ENCODE data around the gene CACNA1C.

The CACNA1C gene

DNA sequence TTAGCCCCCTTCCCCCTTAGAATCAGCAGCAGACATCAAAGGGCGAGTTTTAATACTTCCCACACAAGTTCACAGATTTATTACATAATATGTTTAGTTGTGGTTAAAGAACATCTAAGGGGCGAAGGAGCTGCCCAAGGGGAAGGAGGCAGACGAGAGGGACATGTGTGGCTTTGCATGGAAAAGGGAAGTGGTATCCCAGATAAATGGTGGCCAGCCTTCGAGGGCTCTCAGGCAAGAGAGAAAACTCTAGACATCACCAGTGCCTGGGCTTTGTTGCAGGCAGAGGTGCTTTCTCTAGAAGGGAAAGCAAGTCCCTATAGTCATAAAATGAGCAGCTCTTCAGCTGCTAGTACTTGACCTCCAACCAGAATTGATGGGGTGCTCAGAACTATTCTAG is 121.2 kb downstream of the CACNA1C start:
- DNase-seq, result no peak

DNA sequence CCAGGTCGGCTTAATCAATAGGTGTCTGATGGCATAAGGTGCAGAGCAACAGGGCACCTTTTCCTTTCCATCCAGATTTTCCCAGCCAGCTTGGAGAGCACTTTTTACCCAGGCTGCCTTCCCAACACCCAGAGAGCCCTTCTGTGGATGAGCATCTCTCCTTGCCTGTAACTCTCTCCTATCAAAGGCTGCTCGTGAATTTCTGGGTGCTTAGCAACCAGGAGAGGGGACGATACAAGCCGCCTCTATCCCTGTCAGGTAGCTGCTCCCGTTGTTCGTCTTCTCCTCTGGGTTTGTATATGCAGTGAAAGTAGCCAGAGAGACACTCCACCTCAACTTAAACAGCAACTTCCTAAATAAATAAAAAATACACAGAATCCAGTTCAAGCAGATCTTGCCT is 124.2 kb downstream of the CACNA1C start:
- no peak for DNase-seq

DNA sequence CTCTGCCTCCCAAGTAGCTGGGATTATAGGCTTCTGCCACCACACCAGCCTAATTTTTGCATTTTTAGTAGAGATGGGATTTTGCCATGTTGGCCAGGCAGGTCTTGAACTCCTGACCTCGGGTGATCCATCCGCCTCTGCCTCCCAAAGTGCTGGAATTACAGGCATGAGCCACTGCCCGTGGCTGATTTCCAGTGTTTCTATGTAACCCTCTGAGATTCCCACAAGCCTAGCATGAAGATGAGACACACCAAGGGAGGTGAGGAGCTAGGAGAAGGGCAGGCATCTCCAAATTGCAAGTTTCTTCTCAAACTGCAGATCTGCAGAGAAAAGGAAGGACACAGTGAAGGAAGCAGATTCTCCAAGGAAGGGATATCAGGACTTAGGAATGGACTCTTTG is 125.0 kb downstream of the CACNA1C start:
- no peak for DNase-seq

DNA sequence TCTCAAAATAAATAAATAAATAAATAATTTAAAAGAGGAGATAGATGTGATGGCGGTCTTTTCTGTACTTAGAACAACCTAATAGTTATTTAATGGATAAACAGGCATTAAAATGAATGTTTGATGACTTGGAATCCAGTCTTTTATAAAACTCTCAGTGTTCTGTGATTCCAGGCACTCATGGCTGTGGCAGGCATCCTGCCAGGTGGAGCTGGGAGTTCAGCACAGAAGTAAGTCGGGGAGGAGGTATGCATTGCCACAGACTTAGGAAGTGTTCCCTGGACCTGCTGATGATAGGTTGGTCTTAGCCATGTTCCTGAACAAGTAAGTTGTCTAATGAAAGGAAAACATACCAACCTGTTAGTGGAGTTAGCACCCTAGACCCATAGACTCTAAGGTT is 126.3 kb downstream of the CACNA1C start:
- DNase-seq, result no peak

- DNase-seq, result no peak
These were observed 127.4 kb downstream of the CACNA1C start for GRCh38 chr12:2179953-2180736.

GRCh38 chr12:2180737-2181082 is 127.9 kb downstream of the CACNA1C start:
- no peak for DNase-seq

DNA sequence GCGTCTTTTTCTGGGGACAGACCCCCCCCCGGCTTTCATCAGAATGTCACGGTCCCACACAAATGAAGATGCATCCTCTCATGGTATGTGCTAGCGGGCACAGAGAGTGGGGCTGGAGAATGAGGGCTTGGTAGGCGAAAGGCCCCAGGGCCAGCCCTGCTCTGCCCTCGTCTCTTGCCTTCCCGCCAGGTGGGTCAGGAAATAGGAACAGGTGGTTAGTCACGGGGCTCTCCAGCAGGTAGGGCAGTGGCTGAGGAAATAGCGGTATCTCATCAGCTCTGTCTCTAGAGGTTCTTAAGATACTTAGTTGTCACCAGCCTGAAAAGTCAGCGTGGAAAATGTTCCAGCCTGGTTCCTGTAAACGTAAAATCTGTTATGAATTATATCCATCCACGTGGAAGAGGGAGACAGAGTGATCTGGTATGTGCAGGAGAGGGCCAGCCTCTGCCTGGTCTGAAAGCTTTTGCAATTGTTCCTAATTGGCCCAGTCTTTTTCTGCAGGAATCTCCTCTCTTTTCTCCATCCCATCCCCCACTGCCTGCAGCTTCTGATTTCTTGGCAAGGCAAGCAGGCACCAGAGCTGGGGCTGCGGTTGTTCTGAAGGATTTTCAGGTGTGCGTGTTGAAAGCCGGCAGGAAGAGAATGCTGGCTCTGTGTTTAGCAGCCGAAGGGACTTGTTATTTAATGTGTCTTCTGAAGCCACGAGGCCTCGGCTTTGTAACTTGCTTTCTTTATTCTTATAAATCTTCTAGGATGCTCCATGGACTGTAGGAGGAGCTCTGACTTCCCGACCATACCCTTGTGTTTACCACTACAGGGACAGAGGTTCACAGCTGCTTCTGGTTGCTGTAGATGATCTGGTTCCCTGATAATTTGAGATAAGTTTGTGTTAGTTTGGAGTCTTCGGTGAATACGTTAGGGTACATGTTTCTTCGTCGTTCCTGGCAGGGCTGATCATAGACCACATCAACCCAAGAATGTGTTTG is 131.1 kb downstream of the CACNA1C start:
- DNase-seq, result no peak

DNA sequence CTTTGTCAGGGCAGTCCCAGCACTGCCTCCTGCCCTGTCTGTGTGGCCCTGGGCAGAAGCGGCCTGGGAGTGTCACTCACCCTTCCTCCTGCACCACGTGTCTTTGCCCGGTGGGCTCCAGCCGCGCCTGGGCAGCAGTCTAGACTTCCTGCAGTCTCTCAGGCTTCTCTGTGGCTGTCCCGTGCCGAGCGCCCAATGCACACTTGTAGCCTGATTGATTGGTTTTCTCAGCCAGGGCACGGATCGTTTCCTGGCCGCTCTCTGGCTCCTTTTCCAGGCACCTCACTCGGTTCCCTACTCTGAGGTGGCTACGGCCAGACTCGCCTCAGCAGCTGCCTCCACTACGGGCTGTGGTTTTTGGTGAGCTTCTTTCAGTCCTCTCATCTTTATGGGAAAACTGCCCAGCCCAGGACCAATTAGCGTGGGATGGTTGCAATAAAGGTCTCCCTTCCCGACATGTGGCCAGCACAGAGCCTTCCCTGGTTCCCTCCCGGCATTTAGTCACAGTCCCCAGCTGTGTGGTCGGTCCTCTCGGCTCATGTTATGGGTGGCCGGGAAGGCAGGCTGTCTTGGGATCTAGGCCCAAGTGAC is 133.1 kb downstream of the CACNA1C start:
- no peak for DNase-seq

DNA sequence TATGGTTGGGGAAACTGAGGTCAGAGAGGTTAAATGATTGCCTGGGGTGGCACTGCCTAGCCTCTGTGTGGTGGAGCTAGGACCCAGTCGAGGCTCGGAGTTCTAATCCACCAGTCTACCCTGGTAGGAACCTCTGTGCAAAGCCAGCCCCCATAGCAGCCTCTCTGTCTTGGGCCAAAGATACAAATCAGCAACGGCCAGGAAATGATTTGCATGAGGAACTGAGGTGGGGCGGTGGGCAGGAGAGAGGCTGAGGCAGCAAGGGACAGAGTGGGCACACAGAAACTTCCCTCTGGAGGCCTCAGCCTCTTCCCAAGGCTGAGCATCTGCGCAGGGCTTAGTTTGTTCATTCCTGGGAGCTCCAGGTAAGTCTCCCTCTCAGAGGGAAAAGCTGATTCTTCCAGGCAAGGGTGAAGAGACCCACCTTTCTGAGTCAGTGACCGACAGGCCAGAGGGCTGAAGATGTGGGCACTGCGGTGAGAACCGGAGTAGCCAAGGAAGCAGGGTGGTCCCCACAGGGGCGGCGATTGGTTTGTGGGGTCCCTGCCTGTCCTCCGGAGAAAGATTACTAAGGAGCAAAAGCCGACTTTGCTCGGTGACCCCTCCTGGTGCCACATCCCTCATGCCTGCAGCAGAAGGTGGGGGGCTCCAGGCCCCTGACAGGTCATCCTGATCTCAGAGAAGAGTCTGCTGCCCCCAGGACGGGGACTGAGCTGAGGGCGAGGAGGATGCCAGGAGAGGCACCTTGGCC is 134.6 kb downstream of the CACNA1C start:
- no peak for DNase-seq

GRCh38 chr12:2190085-2190484 is 137.3 kb downstream of the CACNA1C start:
- DNase-seq, result no peak

- no peak for DNase-seq
These were observed 138.2 kb downstream of the CACNA1C start for GRCh38 chr12:2190896-2191533.

DNA sequence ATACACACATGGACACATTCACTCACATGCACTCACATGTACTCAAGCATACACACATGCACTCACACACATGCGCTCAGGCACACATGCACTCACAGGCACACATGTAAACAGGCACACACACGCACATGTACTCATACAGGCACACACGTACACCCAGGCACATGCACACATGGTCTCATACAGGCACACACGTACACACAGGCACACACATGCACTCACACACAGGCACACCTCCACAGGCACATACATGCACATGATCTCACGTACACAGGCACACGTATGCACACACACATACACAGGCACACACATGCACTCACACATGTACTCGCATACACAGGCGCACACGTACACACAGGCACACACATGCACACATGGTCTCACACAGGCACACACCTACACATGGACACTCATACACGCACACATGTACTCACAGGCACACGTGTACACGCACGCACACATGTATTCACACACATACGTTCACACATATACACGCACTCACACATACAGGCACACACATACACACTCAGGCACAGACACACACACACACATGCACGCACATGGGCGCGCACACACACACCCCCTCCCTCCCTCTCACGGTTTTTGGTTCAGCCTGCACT is 138.9 kb downstream of the CACNA1C start:
- DNase-seq, result no peak

DNA sequence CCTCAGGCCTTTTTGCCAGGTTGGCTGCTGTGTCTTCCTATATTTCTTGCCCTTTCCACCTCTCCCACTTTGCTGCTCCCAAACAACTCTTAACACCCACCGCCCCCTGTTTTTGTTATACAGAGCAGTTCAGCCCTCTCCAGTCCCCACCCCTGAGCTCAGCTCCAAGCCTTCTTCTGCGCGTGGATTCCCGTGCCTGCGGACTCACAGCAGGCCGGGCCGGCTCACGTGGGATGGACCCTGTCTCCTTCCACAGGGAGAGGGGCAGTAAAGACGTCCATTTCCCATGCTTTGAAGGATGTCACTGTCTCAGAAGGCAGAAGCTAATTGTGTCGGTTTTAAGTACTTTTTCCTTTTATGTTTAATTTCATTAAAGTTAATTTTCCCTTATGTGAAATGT is 139.4 kb downstream of the CACNA1C start:
- DNase-seq, result no peak

DNA sequence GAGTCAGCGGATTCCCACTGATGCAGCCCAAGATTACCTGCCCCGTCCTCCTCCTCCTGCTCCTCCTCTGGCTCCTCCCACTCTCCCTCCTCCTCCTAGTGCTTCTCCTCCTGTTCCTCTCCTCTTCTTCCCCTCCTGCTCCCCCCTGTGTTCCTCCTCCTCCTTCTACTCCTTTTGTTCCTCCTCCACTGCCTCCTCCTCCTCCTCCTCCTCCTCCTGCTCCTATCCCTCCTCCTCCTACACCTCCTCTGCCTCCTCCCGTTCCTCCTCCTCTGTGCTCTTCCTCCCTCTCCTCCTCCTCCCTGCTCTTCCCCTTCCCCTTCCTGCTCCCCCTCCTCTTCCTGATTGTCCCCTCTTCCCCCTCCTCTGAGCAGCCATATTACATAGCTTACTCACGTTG is 141.3 kb downstream of the CACNA1C start:
- no peak for DNase-seq

DNA sequence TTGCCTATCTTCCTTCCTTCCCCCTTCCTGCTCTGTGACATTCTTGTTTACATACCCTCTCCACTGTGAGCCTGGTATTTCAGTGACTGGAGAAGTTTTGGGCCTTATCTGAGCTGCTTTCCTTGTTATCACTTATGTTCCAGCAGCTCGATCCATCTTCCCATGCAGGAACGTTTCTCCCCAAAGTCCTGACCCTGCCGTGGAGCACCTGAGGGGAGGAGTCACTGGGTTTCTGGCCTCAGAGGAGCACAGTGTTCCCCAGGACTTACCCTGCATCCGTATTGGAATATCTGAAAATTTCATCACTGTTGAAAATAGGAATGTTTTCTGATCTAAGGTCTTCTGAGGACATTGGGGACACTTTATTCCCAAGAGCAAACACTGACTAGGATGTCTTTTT is 141.8 kb downstream of the CACNA1C start:
- DNase-seq, result no peak

DNA sequence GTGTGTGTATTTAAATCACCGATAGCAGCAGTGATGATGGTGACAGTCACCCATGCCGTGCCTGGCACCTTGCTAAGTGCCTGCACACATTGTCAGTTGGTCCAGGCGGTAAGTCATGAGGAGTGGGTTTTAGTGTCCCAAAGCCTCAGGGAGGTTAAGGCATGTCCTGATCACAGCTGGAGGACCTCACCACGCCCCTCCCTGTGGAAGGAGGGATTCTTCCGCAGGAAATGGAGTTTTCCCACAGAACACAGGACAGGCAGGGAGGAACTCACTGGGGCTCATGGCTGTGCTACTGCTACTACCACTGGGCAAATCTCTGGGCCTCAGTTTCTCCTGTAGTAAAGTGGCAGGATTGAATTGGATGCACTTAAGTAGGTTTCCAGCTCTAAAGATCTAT is 142.3 kb downstream of the CACNA1C start:
- DNase-seq, result no peak

GRCh38 chr12:2198005-2198501 is 145.3 kb downstream of the CACNA1C start:
- no peak for DNase-seq

DNA sequence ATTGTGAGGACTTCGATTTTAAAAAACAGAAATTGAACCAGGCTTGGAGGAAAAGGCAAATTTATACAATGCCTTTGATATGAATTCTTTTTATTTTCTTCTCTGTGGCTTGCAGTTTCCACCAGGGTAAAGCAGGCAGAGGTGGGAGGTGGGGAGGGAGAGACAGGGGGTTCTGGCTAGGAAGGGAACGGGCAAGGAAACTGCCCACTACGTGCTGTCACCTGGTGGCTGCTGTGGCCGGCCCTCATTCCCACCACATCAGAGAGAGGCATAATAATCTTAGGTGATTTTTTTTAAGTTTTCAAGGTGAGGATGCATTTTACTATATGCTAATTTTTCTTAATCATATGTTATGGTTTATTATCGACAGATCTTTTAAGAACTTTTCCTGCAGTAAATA is 145.8 kb downstream of the CACNA1C start:
- DNase-seq, result no peak

DNA sequence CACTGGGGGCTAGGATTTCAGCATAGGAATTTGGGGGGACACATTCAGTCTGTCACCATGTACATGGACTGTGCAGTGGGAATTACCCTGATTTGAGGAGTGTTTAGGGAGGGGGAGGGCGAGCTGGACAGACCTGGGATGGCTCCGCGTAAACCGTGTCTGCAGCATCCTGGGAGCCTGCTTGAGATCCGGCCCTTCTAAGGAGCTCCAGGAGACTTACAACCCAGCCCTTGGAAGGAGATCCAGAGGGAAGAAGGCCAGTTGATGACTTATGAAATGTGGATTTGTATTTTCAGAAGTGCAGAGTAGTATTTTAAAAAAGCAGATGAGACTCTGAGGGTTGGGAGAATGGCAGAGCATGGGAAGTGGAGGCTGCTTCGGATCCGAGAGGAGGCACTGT is 153.2 kb downstream of the CACNA1C start:
- no peak for DNase-seq

- no peak for DNase-seq
These were observed 156.2 kb downstream of the CACNA1C start for GRCh38 chr12:2208837-2209635.

- DNase-seq, result no peak
These were observed 158.3 kb downstream of the CACNA1C start for GRCh38 chr12:2211119-2211518.
